GM21515 (cell line): ENCODE data around the gene FANCC.

ENCODE experiments used
- ATAC-seq: cut with Tn5 transposase; IDR thresholded peaks from one replicate; pipeline ENCODE4 v1.9.1; 2021; ENCODE audit not compliant: unreplicated experiment

Gene FANCC

GRCh38 chr9:95076696-95077052 is 240.8 kb downstream of the FANCC start:
- ATAC-seq = no peak

- no peak for ATAC-seq
Measured at GRCh38 chr9:95075700-95076099, 241.8 kb downstream of the FANCC start.

GRCh38 chr9:95074632-95075031 is 242.9 kb downstream of the FANCC start:
- ATAC-seq = no peak

- no peak for ATAC-seq
Measured at GRCh38 chr9:95073918-95074317, 243.6 kb downstream of the FANCC start.

GRCh38 chr9:95073042-95073607 is 244.4 kb downstream of the FANCC start:
- ATAC-seq = no peak

GRCh38 chr9:95071925-95072324 is 245.6 kb downstream of the FANCC start:
- no peak for ATAC-seq

- no peak for ATAC-seq
Measured at GRCh38 chr9:95071450-95071849, 246.1 kb downstream of the FANCC start.

GRCh38 chr9:95070549-95071021 is 246.9 kb downstream of the FANCC start:
- ATAC-seq = no peak

- ATAC-seq = no peak
Measured at GRCh38 chr9:95067897-95068296, 249.6 kb downstream of the FANCC start.

GRCh38 chr9:95067057-95067456 is 250.5 kb downstream of the FANCC start:
- no peak for ATAC-seq

- ATAC-seq = no peak
Measured at GRCh38 chr9:95065224-95065623, 252.3 kb downstream of the FANCC start.

- no peak for ATAC-seq
Measured at GRCh38 chr9:95063300-95063699, 254.2 kb downstream of the FANCC start.

GRCh38 chr9:95062596-95063065 is 254.9 kb downstream of the FANCC start:
- no peak for ATAC-seq

GRCh38 chr9:95061916-95062595 is 255.5 kb downstream of the FANCC start:
- ATAC-seq = no peak

GRCh38 chr9:95060916-95061315 is 256.6 kb downstream of the FANCC start:
- no peak for ATAC-seq

GRCh38 chr9:95060234-95060633 is 257.3 kb downstream of the FANCC start:
- no peak for ATAC-seq

- ATAC-seq = no peak
Measured at GRCh38 chr9:95058795-95059386, 258.6 kb downstream of the FANCC start.

GRCh38 chr9:95058121-95058785 is 259.3 kb downstream of the FANCC start:
- no peak for ATAC-seq

GRCh38 chr9:95057101-95057500 is 260.4 kb downstream of the FANCC start:
- ATAC-seq = no peak

- ATAC-seq = no peak
Measured at GRCh38 chr9:95055851-95056551, 261.5 kb downstream of the FANCC start.

- no peak for ATAC-seq
Measured at GRCh38 chr9:95055334-95055850, 262.1 kb downstream of the FANCC start.
